Measurements from ENCODE around the gene DUSP16.
A peak's percentile ranks its signal among the peaks of the same experiment; 100 is the strongest.
"Not testable (repeated sequence)": the region's sequence is repeated elsewhere in the genome, so short reads cannot be mapped to it uniquely, and the experiment has no call there.

The DUSP16 gene

DNA sequence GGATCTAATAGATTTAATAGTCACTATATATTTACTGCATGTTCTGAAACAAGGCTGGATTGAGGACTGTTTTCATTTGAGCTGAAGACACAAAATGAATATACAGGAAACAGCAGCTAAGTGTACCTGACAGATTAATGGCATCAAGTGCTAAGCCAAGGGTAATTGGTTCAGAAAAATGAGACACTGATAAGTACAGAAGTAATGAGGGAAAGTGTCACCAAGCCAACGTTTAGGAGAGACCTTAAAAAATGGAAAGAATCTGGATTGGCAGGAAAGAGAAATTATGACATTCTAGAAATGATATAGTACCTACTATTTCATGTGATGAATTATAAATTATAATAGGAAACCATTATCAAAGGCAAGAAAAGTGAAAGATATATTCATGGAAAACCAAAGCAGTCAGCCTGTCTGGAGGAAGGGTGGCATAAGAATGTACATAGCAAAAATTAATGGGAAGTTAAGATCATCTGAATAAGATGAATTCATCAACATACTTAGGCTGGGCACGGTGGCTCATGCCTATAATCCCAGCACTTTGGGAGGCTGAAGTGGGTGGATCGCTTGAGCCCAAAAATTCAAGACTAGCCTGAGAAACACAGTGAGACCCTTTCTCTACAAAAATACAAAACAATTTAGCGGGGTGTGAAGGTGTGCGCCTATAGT lies 21.0 kb upstream of the DUSP16 start:
- DNase-seq (ENCODE audit: low read depth), result no peak

DNA sequence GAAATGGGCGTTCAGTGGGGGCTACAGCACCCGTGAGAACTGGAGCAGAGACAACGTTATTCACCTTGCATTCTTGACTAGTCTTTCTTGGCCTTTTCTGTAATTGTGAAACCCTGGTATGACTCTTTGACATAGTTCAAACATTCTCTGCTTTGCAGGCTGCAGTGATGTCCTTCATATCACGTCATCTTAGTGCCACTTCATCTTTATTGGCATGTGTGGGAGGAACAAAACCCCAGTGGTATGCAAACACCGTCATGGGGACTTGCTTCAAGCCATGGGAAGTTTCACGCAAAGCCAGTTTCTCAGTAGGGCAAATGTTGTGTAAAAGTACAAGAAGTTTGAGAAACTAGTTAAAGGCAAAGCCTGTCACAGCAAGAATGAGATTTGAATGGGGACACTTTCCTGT lies 20.2 kb upstream of the DUSP16 start:
- DNase-seq (ENCODE audit: low read depth), result peak; percentile 45

DNA sequence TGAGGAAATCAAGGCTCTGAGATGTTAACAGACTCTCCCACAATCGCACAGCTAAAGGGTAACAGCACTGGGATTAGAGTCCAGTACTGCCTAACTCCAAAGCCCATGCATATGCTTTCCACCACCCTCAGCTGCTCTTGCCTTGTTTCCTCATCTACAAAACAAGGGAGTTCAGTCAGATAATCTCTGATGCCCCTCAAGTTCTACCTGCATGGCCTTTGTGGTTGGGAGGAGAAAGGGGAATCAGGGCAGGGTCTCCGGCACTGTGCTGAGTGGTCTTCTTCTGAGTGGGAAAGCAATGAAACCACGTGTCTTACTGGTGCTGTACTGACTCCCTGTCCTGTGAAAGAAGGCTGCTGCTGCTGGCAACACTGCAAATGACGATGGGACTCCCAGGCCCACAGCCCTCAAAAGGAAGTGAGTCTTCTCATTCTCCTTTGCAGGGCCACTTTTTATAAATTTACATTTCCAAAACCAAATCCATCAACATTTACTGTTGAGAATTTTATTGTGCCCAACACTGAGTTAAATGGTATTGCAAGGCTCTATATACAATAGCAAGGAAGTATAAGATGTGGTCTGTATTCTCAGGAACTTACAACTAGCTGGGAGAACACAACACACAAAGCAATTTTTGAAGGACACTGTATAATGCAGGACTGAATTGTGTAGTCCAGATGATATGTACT lies 19.7 kb upstream of the DUSP16 start:
- DNase-seq (ENCODE audit: low read depth), result no peak

DNA sequence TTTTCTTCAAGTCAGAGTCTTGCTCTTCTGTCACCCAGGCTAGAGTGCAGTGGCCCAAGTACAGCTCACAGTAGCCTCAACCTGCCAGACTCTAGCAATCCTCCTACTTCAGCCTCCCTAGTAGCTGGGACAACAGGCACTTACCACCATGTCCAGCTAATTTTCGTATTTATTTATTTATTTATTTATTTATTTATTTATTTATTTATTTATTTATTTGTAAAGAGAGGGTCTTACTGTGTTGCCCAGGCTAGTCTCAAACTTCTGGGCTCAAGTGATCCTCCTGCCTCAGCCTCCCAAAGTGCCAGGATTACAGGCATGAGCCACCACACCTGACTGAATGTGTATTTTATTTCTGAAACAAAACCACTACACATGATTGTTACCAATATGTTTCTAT lies 18.1 kb upstream of the DUSP16 start:
- DNase-seq (ENCODE audit: low read depth), result not testable (repeated sequence)

DNA sequence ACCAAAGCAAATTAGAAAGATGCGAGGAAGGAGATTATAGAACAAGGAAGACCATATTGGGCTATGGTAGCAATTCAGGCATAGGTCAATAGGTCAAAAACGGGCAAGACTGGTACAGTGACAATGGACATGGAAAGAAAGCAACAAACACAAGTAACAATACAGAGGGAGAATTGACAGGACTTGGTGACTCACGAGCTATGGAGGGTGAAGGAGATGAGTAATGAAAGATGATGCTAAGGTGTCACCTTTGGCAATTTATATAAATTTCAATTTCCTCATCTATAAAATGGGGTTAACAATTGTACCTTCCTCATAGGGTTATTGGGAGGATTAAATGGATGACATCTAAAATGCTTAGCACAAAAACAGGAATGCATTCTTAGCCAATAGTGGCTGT lies 15.1 kb upstream of the DUSP16 start:
- peak; percentile 46 for DNase-seq (ENCODE audit: low read depth)

DNA sequence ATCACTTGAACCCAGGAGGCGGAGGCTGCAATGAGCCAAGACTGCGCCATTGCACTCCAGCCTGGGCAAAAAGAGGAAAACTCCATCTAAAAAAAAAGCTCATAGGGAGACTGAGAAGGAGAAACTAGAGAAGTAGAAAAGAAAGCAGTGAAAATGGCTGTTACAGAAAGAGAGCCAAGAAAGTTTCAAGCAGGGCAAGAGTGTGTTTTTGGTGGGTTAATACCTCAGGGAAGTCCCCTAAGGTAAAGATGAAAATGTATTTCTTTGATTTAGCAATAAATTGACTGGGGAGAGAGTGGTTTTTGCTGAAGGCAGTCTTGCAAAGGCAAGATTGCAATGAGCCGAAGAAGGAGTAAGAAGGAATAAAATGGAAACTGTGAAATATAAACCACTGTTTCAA lies 10.0 kb upstream of the DUSP16 start:
- DNase-seq (ENCODE audit: low read depth), result no peak

DNA sequence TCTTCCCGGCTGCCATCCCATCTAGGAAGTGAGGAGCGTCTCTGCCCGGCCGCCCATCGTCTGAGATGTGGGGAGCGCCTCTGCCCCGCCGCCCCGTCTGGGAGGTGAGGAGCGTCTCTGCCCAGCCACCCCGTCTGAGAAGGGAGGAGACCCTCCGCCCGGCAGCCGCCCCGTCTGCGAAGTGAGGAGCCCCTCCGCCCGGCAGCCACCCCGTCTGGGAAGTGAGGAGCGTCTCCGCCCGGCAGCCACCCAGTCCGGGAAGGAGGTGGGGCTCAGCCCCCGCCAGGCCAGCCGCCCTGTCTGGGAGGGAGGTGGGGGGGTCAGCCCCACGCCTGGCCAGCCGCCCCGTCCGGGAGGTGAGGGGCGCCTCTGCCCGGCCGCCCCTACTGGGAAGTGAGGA lies 3.3 kb upstream of the DUSP16 start:
- DNase-seq (ENCODE audit: low read depth), result not testable (repeated sequence)

DNA sequence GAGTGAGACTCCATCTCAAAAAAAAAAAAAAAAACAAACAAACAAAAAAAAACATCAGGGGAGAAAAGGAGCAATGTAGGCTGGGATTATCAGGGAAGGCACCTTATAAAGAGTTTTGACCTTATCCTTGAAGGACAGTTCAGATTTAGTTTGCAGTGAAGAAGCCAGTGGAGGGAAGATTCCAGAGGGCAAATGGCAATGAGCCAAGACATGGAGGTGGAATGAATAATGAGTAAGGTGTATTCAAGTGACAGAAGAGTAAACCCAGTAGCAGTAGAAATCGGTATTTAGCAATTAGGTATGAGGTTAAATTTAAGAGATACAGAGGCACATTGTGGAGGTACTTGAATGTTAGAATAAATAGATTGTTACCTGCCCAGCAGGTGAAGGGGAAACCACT lies 2.2 kb upstream of the DUSP16 start:
- DNase-seq (ENCODE audit: low read depth), result no peak

DNA sequence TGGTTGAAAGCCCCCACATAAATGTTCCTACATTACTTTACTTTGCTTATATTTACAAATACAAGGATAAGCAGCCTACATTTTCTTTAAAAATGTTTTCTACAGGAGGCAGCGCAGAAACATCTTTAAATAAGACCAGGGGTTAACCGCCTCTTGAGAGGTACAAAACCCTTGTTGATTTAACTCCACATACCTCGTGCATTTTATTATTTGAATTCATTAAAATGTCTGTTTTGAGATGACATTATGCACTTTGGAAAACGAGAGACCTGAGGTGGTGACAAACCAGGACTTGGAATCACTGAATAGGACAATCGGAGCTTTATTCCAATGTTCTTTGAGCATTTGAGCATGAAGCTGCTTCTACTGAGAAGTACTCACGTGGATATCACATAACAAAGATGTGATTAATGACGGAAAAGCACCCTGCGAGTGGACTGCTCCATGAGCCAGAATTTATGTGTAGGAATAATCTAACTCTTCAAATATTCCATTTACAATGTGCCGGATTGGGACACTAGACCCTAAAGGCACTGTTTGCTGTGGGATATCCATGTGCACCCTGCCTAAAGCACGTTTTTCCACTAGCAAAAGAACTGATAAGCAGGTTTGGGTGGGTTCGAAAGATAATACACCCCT lies 746 bp upstream of the DUSP16 start:
- DNase-seq (ENCODE audit: low read depth), result peak; percentile 40

DNA sequence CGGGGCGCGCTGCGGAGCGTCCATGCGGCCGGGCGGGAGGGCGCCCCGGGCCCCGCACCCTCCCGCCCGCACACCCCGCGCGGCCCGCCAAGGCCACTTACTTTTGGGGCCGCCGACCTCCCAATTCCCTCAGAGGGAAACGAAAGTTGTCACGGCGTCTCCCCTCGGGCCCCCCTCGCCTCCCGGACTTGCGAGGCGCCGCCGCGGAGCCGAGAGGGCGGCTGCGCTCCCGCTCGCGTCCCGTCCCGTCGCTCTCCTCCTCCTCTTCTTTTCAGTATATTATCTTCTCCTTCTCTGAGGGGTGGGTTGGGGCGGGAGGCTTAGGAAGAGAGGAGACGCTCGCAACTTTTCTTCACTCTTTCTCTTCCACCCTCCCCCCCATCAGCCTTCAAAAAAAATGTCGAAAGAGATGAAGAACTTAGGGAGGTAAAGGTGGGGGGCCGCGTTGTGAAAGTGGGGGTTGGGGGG lies 613 bp downstream of the DUSP16 start:
- peak; percentile 48 for DNase-seq (ENCODE audit: low read depth)

DNA sequence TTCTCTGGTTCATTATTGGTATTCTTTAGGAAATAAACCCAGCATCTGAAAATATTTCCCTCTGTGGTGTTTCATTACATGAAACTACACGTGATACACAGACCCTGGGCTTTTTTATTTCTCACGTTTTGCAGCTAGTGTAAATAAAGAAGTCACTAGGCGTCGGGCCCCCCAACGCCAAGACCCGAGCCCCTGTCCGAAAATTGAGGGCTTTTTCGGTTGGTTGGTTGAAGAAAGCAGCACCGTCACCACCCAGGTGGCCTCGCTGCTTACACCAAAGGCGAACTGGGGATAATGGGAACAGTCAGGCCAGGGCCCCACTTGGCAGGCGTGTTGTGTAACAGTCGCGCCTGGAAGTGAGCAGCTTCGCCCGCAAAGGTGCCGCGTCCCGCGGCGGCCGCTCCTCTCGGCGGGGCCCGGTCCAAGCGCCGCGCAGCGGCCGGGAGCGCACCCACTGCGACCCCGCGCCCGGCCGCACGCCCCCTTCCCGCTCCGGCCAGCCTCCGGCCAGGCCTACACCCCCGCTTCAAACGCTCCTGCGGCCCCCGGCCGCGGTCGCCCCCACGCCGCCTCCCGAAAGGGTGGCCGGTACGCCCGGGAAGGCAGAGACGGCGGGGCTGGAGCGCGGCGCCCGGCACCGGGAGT lies 1.2 kb downstream of the DUSP16 start:
- peak; percentile 67 for DNase-seq (ENCODE audit: low read depth)

DNA sequence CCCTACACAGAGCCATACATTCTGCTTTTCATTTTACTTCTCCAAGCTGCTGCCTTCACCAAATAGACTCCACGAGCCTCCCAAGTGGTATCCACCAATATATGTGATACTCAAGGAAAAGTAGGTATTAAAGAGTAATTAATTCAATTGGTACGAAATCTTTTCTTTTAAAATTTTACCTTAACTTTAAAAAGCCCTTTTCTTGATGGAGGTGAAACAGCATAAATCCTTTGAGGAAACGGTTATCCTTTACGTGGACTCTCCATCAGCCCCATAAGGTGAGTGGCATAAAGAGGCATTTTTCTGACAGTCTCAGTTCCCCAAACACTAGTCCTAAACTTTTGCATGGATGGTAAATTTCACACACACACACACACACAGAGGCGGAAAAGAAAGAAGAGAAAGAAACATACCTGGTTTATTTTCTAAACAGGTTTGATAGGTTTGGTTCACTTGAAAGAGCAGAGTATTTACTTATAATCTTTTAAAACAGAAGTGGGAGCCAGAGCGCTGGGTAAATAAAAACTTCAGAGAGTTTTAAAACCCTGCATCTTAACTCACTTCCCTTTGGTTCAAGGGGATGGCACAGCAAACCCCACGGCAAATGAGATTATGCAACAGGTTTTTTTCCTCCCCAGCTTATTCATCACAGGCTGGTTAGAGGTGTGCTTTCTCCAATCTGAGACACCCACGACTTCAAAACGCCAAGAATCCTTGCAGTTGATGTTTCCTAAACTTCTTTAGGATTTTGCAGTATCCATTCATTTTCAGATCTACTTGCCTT lies 1.9 kb downstream of the DUSP16 start:
- peak; percentile 82 for DNase-seq (ENCODE audit: low read depth)

DNA sequence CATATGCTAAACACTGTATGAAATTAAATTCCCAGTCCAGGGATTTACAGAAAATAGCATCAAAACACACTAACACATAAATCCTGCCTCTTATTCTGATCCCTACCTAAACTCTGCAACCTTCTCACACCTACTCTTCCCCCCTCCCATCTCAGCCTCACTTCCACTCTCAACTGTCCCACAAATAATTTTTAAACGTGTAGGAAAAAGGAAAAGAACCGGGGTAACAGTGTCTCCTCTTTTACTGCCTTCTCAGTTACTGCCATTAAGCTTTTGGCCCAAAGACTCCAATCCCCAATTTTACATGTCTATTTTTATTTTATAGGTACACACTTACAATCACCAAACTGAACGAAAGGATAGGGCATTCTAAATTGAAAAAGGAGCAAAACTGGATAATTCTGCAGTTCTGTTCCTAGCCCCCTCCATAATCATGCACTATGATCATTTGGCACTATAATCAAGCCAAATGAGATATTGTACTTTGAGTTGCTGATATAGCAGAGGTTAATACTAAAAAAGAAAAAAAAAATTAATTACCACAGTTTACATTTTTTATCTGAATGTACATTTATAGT lies 2.9 kb downstream of the DUSP16 start:
- DNase-seq (ENCODE audit: low read depth), result no peak

DNA sequence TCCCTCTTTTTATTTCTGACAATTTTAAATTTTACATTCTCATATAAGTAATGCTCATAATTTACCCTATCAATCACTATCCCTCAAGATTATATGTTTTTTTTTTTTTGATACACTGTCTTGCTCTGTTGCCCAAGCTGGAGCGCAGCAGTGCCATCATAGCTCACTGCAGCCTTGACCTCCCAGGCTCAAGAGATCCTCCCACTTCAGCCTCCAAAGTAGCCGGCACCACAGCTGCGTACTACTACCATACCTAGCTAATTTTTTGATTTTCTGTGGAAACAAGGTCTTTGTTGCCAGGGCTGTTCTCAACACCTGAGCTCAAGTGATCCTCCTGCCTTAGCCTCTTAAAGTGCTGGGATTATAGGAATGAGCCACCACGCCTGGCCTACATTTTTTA lies 4.4 kb downstream of the DUSP16 start:
- no peak for DNase-seq (ENCODE audit: low read depth)

DNA sequence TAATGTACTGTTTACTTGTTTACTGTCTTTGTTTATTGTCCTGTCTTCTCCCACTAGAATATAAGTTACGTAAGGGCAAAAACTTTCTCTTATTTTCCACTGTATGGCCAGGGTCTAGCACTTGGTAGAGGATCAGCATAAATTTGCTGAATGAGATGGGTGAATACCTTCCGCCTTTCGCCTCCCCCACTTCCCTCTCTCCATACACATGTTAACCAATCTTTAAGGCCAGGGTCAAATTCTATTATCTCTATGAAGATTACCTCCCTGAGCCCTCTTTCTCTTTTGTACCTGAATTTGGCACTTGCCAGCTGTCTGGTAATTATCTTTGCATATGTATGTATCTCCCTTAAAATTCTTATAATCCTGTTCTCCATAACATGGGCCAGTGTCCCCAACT lies 4.9 kb downstream of the DUSP16 start:
- no peak for DNase-seq (ENCODE audit: low read depth)

DNA sequence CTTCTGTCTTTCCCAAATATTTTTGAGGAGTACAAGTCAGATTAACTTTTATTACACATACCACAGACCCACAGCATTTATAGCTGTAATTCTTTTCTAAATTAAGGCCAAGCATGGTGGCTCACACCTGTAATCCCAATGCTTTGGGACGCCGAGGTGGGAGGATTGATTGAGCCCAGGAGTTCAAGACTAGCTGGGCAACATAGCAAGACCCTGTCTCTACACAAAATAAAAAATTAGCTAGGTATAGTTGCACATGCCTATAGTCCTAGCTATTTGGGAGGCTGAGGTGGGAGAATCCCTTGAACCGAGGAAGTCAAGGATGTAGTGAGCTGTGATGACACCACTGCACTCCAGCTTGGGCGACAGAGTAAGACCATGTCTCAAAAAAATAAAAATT lies 7.0 kb downstream of the DUSP16 start:
- no peak for DNase-seq (ENCODE audit: low read depth)

DNA sequence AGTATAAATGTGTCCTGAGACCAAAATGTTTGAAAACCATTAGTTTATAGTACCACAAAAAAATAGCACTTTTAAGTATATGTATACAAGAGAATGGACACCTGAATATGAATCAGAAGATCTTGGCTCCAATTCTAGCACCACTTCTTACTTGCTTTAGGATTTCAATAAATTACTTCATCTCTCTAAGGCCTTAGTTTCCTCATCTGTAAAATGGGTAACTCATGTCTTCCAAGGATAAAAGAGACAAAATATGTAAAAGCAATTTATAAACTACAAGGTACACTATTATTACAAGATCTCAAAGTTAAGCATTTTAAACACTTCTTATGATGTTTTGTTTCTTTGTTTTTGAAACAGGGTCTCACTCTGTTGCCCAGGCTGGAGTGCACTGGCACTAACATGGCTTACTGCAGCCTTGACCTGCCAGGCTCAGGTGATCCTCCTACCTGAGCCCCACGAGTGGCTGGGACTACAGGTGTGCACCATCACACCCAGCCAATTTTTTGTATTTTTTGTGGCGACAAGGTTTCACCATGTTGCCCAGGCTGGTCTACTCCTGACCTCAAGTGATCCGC lies 9.4 kb downstream of the DUSP16 start:
- DNase-seq (ENCODE audit: low read depth), result no peak

DNA sequence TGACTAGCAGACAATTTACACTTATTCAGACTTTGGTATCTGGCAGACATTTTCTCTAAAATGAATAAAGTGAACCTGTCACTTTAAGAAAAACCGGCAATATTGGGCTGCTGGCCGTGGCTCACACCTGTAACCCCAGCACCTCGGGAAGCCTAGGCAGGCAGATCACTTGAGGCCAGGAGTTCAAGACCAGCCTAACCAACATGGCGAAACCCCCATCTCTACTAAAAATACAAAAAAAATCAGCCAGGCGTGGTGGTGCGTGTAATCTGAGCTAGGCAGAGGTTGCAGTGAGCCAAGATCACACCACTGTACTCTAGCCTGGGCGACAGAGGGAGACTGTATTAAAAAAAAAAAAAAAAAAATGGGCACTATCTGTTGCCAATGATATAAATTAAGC lies 11.5 kb downstream of the DUSP16 start:
- DNase-seq (ENCODE audit: low read depth), result no peak

DNA sequence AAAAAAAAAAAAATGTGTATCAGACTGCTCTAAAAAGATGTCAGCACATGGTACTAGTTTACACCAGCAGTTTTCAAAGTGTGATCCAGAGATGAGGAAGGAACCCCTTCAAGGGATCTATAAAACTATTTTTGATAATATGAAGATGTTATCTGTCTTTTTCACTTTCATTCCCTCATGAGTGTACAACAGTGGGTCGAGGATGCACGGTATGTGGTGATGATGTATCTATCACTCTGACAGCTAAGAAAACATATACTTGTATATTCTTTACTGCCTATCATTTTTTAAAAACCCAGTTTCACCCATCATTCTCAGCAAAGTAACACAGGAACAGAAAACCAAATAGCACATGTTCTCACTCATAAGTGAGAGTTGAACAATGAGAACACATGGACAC lies 12.4 kb downstream of the DUSP16 start:
- DNase-seq (ENCODE audit: low read depth), result no peak

DNA sequence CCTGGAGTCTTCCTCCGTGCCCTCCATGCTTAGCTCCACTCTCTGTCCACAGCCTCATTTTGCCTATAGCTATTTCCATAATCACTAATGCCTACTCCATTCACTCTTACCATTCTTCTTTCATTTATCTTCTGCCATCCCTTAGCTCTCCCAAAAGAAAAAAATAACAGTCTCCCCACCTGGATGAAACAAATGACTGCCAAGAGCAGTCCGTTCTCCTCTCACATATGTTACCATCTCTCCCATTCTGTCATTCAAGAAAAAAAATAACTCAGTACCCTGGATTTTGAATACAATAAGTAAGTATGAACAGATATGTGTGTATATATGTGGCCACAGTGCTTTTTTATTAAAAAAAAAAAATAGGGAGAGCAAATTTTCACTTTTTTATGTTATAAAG lies 13.2 kb downstream of the DUSP16 start:
- DNase-seq (ENCODE audit: low read depth), result no peak

DNA sequence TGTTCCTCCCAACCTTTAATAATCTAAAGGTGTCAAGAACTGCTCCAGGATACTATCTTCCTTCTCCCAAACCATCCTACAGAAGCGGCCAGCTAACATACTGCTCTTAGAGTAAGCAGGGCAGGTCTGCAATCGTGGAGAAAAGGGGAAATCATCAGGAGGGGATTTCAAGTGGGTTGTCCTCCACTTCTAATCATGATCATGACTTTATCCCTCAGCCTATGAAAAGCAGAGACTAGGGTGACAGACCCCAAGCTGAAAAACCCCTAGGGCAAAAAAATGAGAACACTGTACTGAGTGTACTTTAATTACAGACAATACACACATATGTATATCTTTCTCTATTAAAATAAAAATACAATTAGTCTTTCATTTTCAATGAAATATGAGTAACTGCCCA lies 13.9 kb downstream of the DUSP16 start:
- DNase-seq (ENCODE audit: low read depth), result no peak

Data from ELR (cell line).